HepG2 (cell line): Measurements from ENCODE around the gene SGSH. TPM values are rescaled to one million over a fixed set of nuclear protein-coding genes. Genes with fewer than 3 reads are reported as not detected.

ENCODE experiments used
- ATAC-seq: fragments of 200-7000 bp; cut with Tn5 transposase; 3 replicates; pipeline ENCODE4 v1.9.1; 2020; ENCODE audit warnings: mild to moderate bottlenecking, moderate library complexity
- BruUV-seq: library from RNA; stranded (reverse); fragments of 400-500 nt; replicated peaks from 2 replicates; lab custom pipeline; 2021; lab: Mats Ljungman, UMichigan
- CTCF ChIA-PET: fragments of 300-600 bp; formaldehyde crosslinking; extraction: SDS; loops from one replicate; lab custom pipeline; 2021; ENCODE audit warnings: low total read pairs, inconsistent platforms, low intra/inter-chr PET ratio; lab: Yijun Ruan, JAX
- POLR2A ChIA-PET: fragments of 350-600 bp; sonication (Branson Sonifier 250); formaldehyde crosslinking; loops from one replicate; lab custom pipeline; 2020; ENCODE audit warnings: antibody characterized with exemption, inconsistent platforms; lab: Yijun Ruan, JAX
- DNase-seq: peaks from one replicate; pipeline ENCODE4 v3.0.0-alpha.2; 2015; ENCODE audit warnings: low spot score
- FAIRE-seq: peaks from 3 replicates; lab custom pipeline; 2011; peaks lifted over from hg19 to GRCh38; lab: Jason Lieb, UNC
- H2AFZ ChIP-seq: one replicate; pipeline ENCODE4 v1.6.1; 2011; ENCODE audit warnings: low read length, inconsistent platforms
- H3K27ac ChIP-seq: fragments of 300-600 bp; 3 replicates; pipeline ENCODE4 v1.8.0; 2011; ENCODE audit warnings: mixed run types, mild to moderate bottlenecking, mixed read lengths, low read length, inconsistent platforms; ENCODE audit not compliant: insufficient read depth; ENCODE audit errors: extremely low read length
- H3K27me3 ChIP-seq, 2 experiments: fragments of 200-600 bp in 1 of 2; 2 replicates in 1 of 2; 3 replicates in 1 of 2; pipeline versions ENCODE4 v1.6.0 to v1.8.0; 2011; ENCODE audit warnings: low read length in 2 of 2, mild to moderate bottlenecking in 2 of 2, moderate library complexity in 2 of 2, inconsistent platforms in 1 of 2; ENCODE audit not compliant: insufficient read depth in 2 of 2, control insufficient read depth in 1 of 2
- H3K36me3 ChIP-seq, 2 experiments: fragments of 200-600 bp in 1 of 2; replicated peaks in 1 of 2; 2 replicates in 1 of 2; 3 replicates in 1 of 2; pipeline versions ENCODE4 v1.5.1 to v1.8.0; 2011; ENCODE audit warnings: low read length in 2 of 2, inconsistent platforms in 1 of 2; ENCODE audit not compliant: insufficient read depth in 2 of 2, control insufficient read depth in 1 of 2
- H3K4me1 ChIP-seq: 2 replicates; pipeline ENCODE4 v1.5.1; 2012; ENCODE audit warnings: low read length, inconsistent platforms; ENCODE audit not compliant: insufficient read depth
- H3K4me2 ChIP-seq: 2 replicates; pipeline ENCODE4 v1.6.0; 2011; ENCODE audit warnings: low read depth, low read length, inconsistent platforms
- H3K4me3 ChIP-seq, 3 experiments: fragments of 200-600 bp in 1 of 3; sonication (generic), shearing (Covaris generic) in 1 of 3; replicated peaks in 1 of 3; 2 replicates each; pipeline ENCODE4 v1.5.1; 2011 to 2016; ENCODE audit warnings: low read length in 3 of 3, inconsistent platforms in 2 of 3, low read depth in 2 of 3, mild to moderate bottlenecking in 2 of 3, control low read depth in 1 of 3, mixed read lengths in 1 of 3; ENCODE audit not compliant: insufficient read depth in 1 of 3
- H3K79me2 ChIP-seq: one replicate; pipeline ENCODE4 v1.6.1; 2011; ENCODE audit warnings: low read length, inconsistent platforms; ENCODE audit not compliant: insufficient read depth
- H3K9ac ChIP-seq: 2 replicates; pipeline ENCODE4 v1.6.0; 2011; ENCODE audit warnings: mild to moderate bottlenecking, low read depth, low read length, inconsistent platforms; ENCODE audit not compliant: insufficient read depth
- H3K9me3 ChIP-seq: 2 replicates; pipeline ENCODE4 v1.5.1; 2012; ENCODE audit warnings: mild to moderate bottlenecking, low read length
- H4K20me1 ChIP-seq: 2 replicates; pipeline ENCODE4 v1.6.0; 2011; ENCODE audit warnings: inconsistent platforms, mild to moderate bottlenecking, low read length, moderate library complexity; ENCODE audit not compliant: insufficient read depth
- CREB1 ChIP-seq, 2 experiments: fragments of 450-650 bp in 1 of 2; IDR thresholded peaks; 2 replicates each; pipeline ENCODE4 v1.6.1; 2016 to 2017; ENCODE audit warnings: control low read depth in 1 of 2, mild to moderate bottlenecking in 1 of 2, missing compliant biosample characterization in 1 of 2, missing genetic modification characterization in 1 of 2
- HES4 ChIP-seq: sonication (generic); formaldehyde crosslinking; IDR thresholded peaks from 2 replicates; pipeline ENCODE4 v1.9.0; 2021; ENCODE audit warnings: mild to moderate bottlenecking, missing genetic modification reagents, borderline replicate concordance
- HNRNPLL ChIP-seq: fragments of 200-400 bp; formaldehyde crosslinking; IDR thresholded peaks from 2 replicates; pipeline ENCODE4 v1.6.1; 2017; ENCODE audit warnings: mild to moderate bottlenecking, low read depth, low read length; ENCODE audit not compliant: poor library complexity, severe bottlenecking
- IRX3 ChIP-seq: sonication (generic); formaldehyde crosslinking; IDR thresholded peaks from 2 replicates; pipeline ENCODE4 v1.8.1; 2023; ENCODE audit warnings: mild to moderate bottlenecking, low read depth, missing genetic modification reagents, borderline replicate concordance
- MIER2 ChIP-seq: IDR thresholded peaks from 2 replicates; pipeline ENCODE4 v1.6.1; 2016; ENCODE audit warnings: missing biosample characterization, missing genetic modification reagents
- MTERF4 ChIP-seq: sonication (generic); formaldehyde crosslinking; IDR thresholded peaks from 2 replicates; pipeline ENCODE4 v1.8.0; 2023; ENCODE audit warnings: mild to moderate bottlenecking, missing genetic modification reagents
- NAIF1 ChIP-seq: sonication (generic); formaldehyde crosslinking; IDR thresholded peaks from 2 replicates; pipeline ENCODE4 v1.5.0; 2020; ENCODE audit warnings: mild to moderate bottlenecking, missing genetic modification reagents, borderline replicate concordance
- RAD51 ChIP-seq: fragments of 450-650 bp; IDR thresholded peaks from 2 replicates; pipeline ENCODE4 v1.6.1; 2016; ENCODE audit warnings: borderline replicate concordance
- REXO4 ChIP-seq: sonication (generic); formaldehyde crosslinking; IDR thresholded peaks from 2 replicates; pipeline ENCODE4 v1.8.0; 2022; ENCODE audit warnings: missing genetic modification reagents, mild to moderate bottlenecking, borderline replicate concordance
- RFXAP ChIP-seq: sonication (generic); formaldehyde crosslinking; IDR thresholded peaks from 2 replicates; pipeline ENCODE4 v1.4.0; 2020; ENCODE audit warnings: missing genetic modification reagents, borderline replicate concordance
- SAP130 ChIP-seq: IDR thresholded peaks from 2 replicates; pipeline ENCODE4 v1.6.1; 2016; ENCODE audit warnings: low read depth
- SNAPC2 ChIP-seq: sonication (generic); formaldehyde crosslinking; IDR thresholded peaks from 2 replicates; pipeline ENCODE4 v1.8.1; 2022; ENCODE audit warnings: mild to moderate bottlenecking, missing genetic modification reagents
- TEAD2 ChIP-seq: sonication (generic); formaldehyde crosslinking; IDR thresholded peaks from 2 replicates; pipeline ENCODE4 v1.9.0; 2021; ENCODE audit warnings: missing genetic modification reagents
- ZBTB38 ChIP-seq: sonication (generic); formaldehyde crosslinking; IDR thresholded peaks from 2 replicates; pipeline ENCODE4 v1.5.1; 2020; ENCODE audit warnings: mild to moderate bottlenecking, missing genetic modification reagents
- ZBTB4 ChIP-seq: sonication (generic); formaldehyde crosslinking; IDR thresholded peaks from 2 replicates; pipeline ENCODE4 v1.4.0; 2020; ENCODE audit warnings: missing genetic modification reagents, mild to moderate bottlenecking, borderline replicate concordance
- ZMAT3 ChIP-seq: sonication (generic); formaldehyde crosslinking; conservative IDR thresholded peaks from 2 replicates; pipeline ENCODE4 v1.7.0; 2021; ENCODE audit warnings: missing genetic modification reagents
- ZNF547 ChIP-seq: sonication (generic); formaldehyde crosslinking; IDR thresholded peaks from 2 replicates; pipeline ENCODE4 v1.5.1; 2020; ENCODE audit warnings: mild to moderate bottlenecking, missing genetic modification reagents
- ZNF800 ChIP-seq: sonication (generic); formaldehyde crosslinking; IDR thresholded peaks from 2 replicates; pipeline ENCODE4 v1.4.0; 2020; ENCODE audit warnings: missing genetic modification reagents
- WGBS: methylation state at CpG from one replicate; pipeline ENCODE4 v1.1.6; 2017; ENCODE audit warnings: low lambda C conversion rate; 5-methylcytosine and 5-hydroxymethylcytosine counted together
- in situ Hi-C: cut with HindIII; loops from 2 replicates; pipeline ENCODE4 v1.10.0; 2017; ENCODE audit warnings: low pct_unique_long_range_greater_than_20kb; ENCODE audit not compliant: extremely low pct_ligation_motif_present
- intact Hi-C: fragments of 100-400 bp; cut with micrococcal nuclease; formaldehyde crosslinking; loops from one replicate; pipeline ENCODE4 v1.10.0; 2022; ENCODE audit not compliant: unreplicated experiment
- polyA plus RNA-seq, 8 experiments: library from polyadenylated mRNA; depleted of rRNA in 3 of 8; stranded (reverse) in 7 of 8; unstranded in 1 of 8; fragments of >200 nt; fragmentation: Illumina TruSeq in 4 of 8; extraction: Trizol in 4 of 8; gene quantifications; 2 replicates each; pipeline versions ENCODE4 v1.2.1 to v1.2.3, GENCODE V29; 2011 to 2016; ENCODE audit warnings: low read depth in 4 of 8, missing spikeins in 1 of 8, mixed read lengths in 1 of 8; ENCODE audit not compliant: insufficient read depth in 1 of 8
- total RNA-seq, 5 experiments: library from RNA; depleted of rRNA; stranded (reverse); fragments of >200 nt; fragmentation: Illumina TruSeq; extraction: Trizol; gene quantifications; 2 replicates each; pipeline ENCODE4 v1.2.3, GENCODE V29; 2016; ENCODE audit warnings: low read depth in 1 of 5

Gene SGSH
- total and polyA plus RNA-seq, 2 of the 13 experiments (the other 11 are each of a cell fraction or from before 2014, with no cell fraction given) = 12.2 to 17.6 TPM

- WGBS = 33% methylated on average over 2 of the region's 8 CpGs
- Histone ChIP-seq H3K4me2 (peak overlapping the region; percentile 99), H3K27me3 (no peaks in the 10 kb centered on the region; a peak in 1 of 5 replicates), H3K27ac (peak overlapping the region; percentile 43), H3K4me3 (peak overlapping the region; percentile 13 to 89 (median 68); a peak in 4 of 6 replicates), H2AFZ (no peak overlapping the region), H4K20me1 (no peaks in the 10 kb centered on the region), H3K36me3 (no peaks in the 10 kb centered on the region), H3K9me3 (no peaks in the 10 kb centered on the region), H3K9ac (peak overlapping the region; percentile 47), H3K79me2 (peaks cover 6% of the 10 kb centered on the region), H3K4me1 (peaks cover 50% of the 10 kb centered on the region)
- DNase-seq (no peak), ATAC-seq (peak; percentile 7), FAIRE-seq (no peak)
- ChIA-PET CTCF (no interaction called here), POLR2A (interaction anchor here (0.7 to 3.5 kb wide), 17 partner anchors 8 to 269 kb away, joined by 3 to 31 read pairs (median 6); partner anchors contain the start of genes SGSH and SLC26A11)
- no TSS peak for BruUV-seq
- intact Hi-C loops (loop anchor here (2.0 kb wide), 2 partner anchors 42 to 116 kb away; partner anchors contain the start of genes EIF4A3, SGSH and SLC26A11), in situ Hi-C loops (no loop called here)
- TF ChIP-seq ZBTB4 (CRISPR knock-in tag) = peak; percentile 41; the same call in 1 of the 2 replicates
- 0 out of 2 replicates have a peak, but pooled peaks have one; percentile 46 for TF ChIP-seq HES4 (CRISPR knock-in tag)
- TF ChIP-seq CREB1 (IDR thresholded peaks at IDR 0.05) = no peak
- TF ChIP-seq CREB1 (CRISPR knock-in tag; IDR thresholded peaks at IDR 0.05) = no peak
- 0 out of 2 replicates have a peak, but pooled peaks have one; percentile 2 for TF ChIP-seq ZNF800 (CRISPR knock-in tag)
- 0 out of 2 replicates have a peak, but pooled peaks have one; percentile 2 for TF ChIP-seq SAP130
- TF ChIP-seq ZMAT3 = no peak
- 0 out of 2 replicates have a peak, but pooled peaks have one; percentile 44 for TF ChIP-seq NAIF1
- 0 out of 2 replicates have a peak, but pooled peaks have one; percentile 14 for TF ChIP-seq IRX3 (CRISPR knock-in tag)
- TF ChIP-seq SNAPC2 (CRISPR knock-in tag) = no peak
- no peak for TF ChIP-seq ZNF547 (CRISPR knock-in tag)
- TF ChIP-seq REXO4 (CRISPR knock-in tag) = no peak
- TF ChIP-seq HNRNPLL = peak; percentile 12
- TF ChIP-seq TEAD2 = peak; percentile 68; the same call in 1 of the 2 replicates
- TF ChIP-seq RAD51 = no peak
- TF ChIP-seq RFXAP = no peak; the same call in 1 of the 2 replicates
- no peak for TF ChIP-seq MIER2 (CRISPR knock-in tag)
- 0 out of 2 replicates have a peak, but pooled peaks have one; percentile 60 for TF ChIP-seq MTERF4 (CRISPR knock-in tag)
- no peak for TF ChIP-seq ZBTB38
These were observed 42.7 kb upstream of the SGSH start for GRCh38 chr17:80262775-80263244.
